Loucy (cell line): ENCODE data around the gene TEX19.
A peak's percentile ranks its signal among the peaks of the same experiment; 100 is the strongest.

Experiments
- H2AFZ ChIP-seq: fragments of 200-600 bp; sonication (generic); 2 replicates; pipeline ENCODE4 v1.6.0; 2016; ENCODE audit warnings: antibody characterized with exemption, mild to moderate bottlenecking, low read length, moderate library complexity
- H3F3A ChIP-seq: fragments of 200-600 bp; 2 replicates; pipeline ENCODE4 v1.6.0; 2016; ENCODE audit warnings: antibody characterized with exemption, low read depth, mild to moderate bottlenecking
- H3K27me3 ChIP-seq: fragments of 200-600 bp; sonication (generic); 2 replicates; pipeline ENCODE4 v1.6.1; 2014; ENCODE audit warnings: low read length, mild to moderate bottlenecking; ENCODE audit not compliant: insufficient read depth, poor library complexity, severe bottlenecking
- H3K36me3 ChIP-seq: fragments of 200-600 bp; sonication (generic); 2 replicates; pipeline ENCODE4 v1.6.1; 2016; ENCODE audit warnings: low read length; ENCODE audit not compliant: insufficient read depth
- H3K4me1 ChIP-seq: fragments of 200-600 bp; sonication (generic); 2 replicates; pipeline ENCODE4 v1.5.1; 2014; ENCODE audit warnings: low read length, mild to moderate bottlenecking; ENCODE audit not compliant: insufficient read depth, poor library complexity, severe bottlenecking
- H3K4me2 ChIP-seq: fragments of 200-600 bp; sonication (generic); 2 replicates; pipeline ENCODE4 v1.6.0; 2014; ENCODE audit warnings: antibody characterized with exemption, low read length, low read depth, mild to moderate bottlenecking; ENCODE audit not compliant: poor library complexity, severe bottlenecking
- H3K4me3 ChIP-seq: fragments of 200-600 bp; sonication (generic); 2 replicates; pipeline ENCODE4 v1.5.1; 2014; ENCODE audit warnings: low read length, mild to moderate bottlenecking, mixed read lengths; ENCODE audit not compliant: poor library complexity, severe bottlenecking
- H3K79me2 ChIP-seq: fragments of 200-600 bp; sonication (generic); 2 replicates; pipeline ENCODE4 v1.6.1; 2014; ENCODE audit warnings: low read length; ENCODE audit not compliant: insufficient read depth
- H3K9ac ChIP-seq: fragments of 200-600 bp; sonication (generic); 2 replicates; pipeline ENCODE4 v1.6.0; 2014; ENCODE audit warnings: mild to moderate bottlenecking, low read depth, low read length, moderate library complexity; ENCODE audit not compliant: poor library complexity, severe bottlenecking
- H3K9me2 ChIP-seq: fragments of 200-600 bp; sonication (generic); replicated peaks from 2 replicates; pipeline ENCODE4 v1.6.1; 2016; ENCODE audit warnings: low read depth, low read length, mixed read lengths
- H3K9me3 ChIP-seq: fragments of 200-600 bp; sonication (generic); 2 replicates; pipeline ENCODE4 v1.6.1; 2014; ENCODE audit warnings: mild to moderate bottlenecking, antibody characterized with exemption, low read length, low read depth; ENCODE audit not compliant: insufficient read depth
- H4K20me1 ChIP-seq: fragments of 200-600 bp; sonication (generic); 2 replicates; pipeline ENCODE4 v1.6.0; 2014; ENCODE audit warnings: antibody characterized with exemption, low read length, mild to moderate bottlenecking; ENCODE audit not compliant: insufficient read depth, poor library complexity, severe bottlenecking
- CTCF ChIP-seq: fragments of 200-600 bp; sonication (generic); conservative IDR thresholded peaks from 2 replicates; pipeline ENCODE4 v1.5.1; 2014; ENCODE audit warnings: mild to moderate bottlenecking, antibody characterized with exemption, low read length
- EZH2phosphoT487 ChIP-seq: fragments of 200-600 bp; IDR thresholded peaks from 2 replicates; pipeline ENCODE4 v1.6.1; 2018; ENCODE audit warnings: antibody characterized with exemption, mild to moderate bottlenecking, moderate library complexity, borderline replicate concordance

The TEX19 gene

GRCh38 chr17:82321947-82322466, 37.0 kb upstream of the TEX19 start:
- H4K20me1 ChIP-seq = no peaks in the 10 kb centered on the region
- H3K4me1 ChIP-seq = peaks cover 17% of the 10 kb centered on the region
- no peaks in the 10 kb centered on the region for H3K27me3 ChIP-seq
- H3K9me2 ChIP-seq = no peaks in the 10 kb centered on the region
- no peak for TF ChIP-seq CTCF
- no peak for TF ChIP-seq EZH2phosphoT487
- H3K9ac ChIP-seq = peak overlapping the region; percentile 6
- 0 out of 2 replicates have a peak, but pooled peaks cover 5% of the 10 kb centered on the region for H3F3A ChIP-seq
- no peaks in the 10 kb centered on the region for H3K9me3 ChIP-seq
- H3K4me2 ChIP-seq = peak overlapping the region; percentile 50
- peaks cover 9% of the 10 kb centered on the region for H3K79me2 ChIP-seq
- no peaks in the 10 kb centered on the region for H3K36me3 ChIP-seq
- H3K4me3 ChIP-seq = no peak overlapping the region
- no peak overlapping the region for H2AFZ ChIP-seq

GRCh38 chr17:82322526-82323453, 36.3 kb upstream of the TEX19 start:
- no peaks in the 10 kb centered on the region for H3K9me2 ChIP-seq
- no peak overlapping the region for H3K4me3 ChIP-seq
- TF ChIP-seq CTCF (no peak), EZH2phosphoT487 (no peak)
- peaks cover 13% of the 10 kb centered on the region for H3K4me1 ChIP-seq
- no peak overlapping the region for H3K4me2 ChIP-seq
- no peaks in the 10 kb centered on the region for H3K9me3 ChIP-seq
- H3K9ac ChIP-seq = no peak overlapping the region
- H3K79me2 ChIP-seq = 0 out of 2 replicates have a peak, but pooled peaks cover under 1% of the 10 kb centered on the region
- H3K36me3 ChIP-seq = no peaks in the 10 kb centered on the region
- H2AFZ ChIP-seq = no peak overlapping the region
- H4K20me1 ChIP-seq = no peaks in the 10 kb centered on the region
- no peaks in the 10 kb centered on the region for H3K27me3 ChIP-seq
- 0 out of 2 replicates have a peak, but pooled peaks cover 5% of the 10 kb centered on the region for H3F3A ChIP-seq

- H3K27me3 ChIP-seq = no peaks in the 10 kb centered on the region
- H3K9ac ChIP-seq = no peak overlapping the region
- no peak for TF ChIP-seq CTCF
- no peak for TF ChIP-seq EZH2phosphoT487
- 0 out of 2 replicates have a peak, but pooled peaks cover 5% of the 10 kb centered on the region for H3F3A ChIP-seq
- H3K79me2 ChIP-seq = no peaks in the 10 kb centered on the region
- no peaks in the 10 kb centered on the region for H3K36me3 ChIP-seq
- H3K4me1 ChIP-seq = peaks cover 8% of the 10 kb centered on the region
- no peak overlapping the region for H3K4me3 ChIP-seq
- H3K4me2 ChIP-seq = no peak overlapping the region
- no peaks in the 10 kb centered on the region for H3K9me2 ChIP-seq
- H4K20me1 ChIP-seq = no peaks in the 10 kb centered on the region
- H3K9me3 ChIP-seq = no peaks in the 10 kb centered on the region
- no peak overlapping the region for H2AFZ ChIP-seq
Observed at GRCh38 chr17:82323514-82324234, 35.4 kb upstream of the TEX19 start.
